ENCODE measurements around the gene EML1. TPM values are rescaled to one million over a fixed set of nuclear protein-coding genes. Genes with fewer than 3 reads are reported as not detected.

Gene EML1
- total RNA-seq, 3 donors from 2014 or later (not counting 1 experiment from before 2014, with no cell fraction given) = not detected

GRCh38 chr14:99781091-99781490 is 12.1 kb upstream of the EML1 start:
- H3K36me3 Mint-ChIP-seq = no peaks in the 10 kb centered on the region
- H3K27ac ChIP-seq (ENCODE audit: low read length) = no peak overlapping the region
- ATAC-seq = no peak
- no peaks in the 10 kb centered on the region for H3K9me3 ChIP-seq (ENCODE audit: control insufficient read depth, insufficient read depth, low read length)
- H3K4me3 Mint-ChIP-seq = no peak overlapping the region
- intact Hi-C loops (cut with micrococcal nuclease) = no loop called here
- TF ChIP-seq, protein P1, sequence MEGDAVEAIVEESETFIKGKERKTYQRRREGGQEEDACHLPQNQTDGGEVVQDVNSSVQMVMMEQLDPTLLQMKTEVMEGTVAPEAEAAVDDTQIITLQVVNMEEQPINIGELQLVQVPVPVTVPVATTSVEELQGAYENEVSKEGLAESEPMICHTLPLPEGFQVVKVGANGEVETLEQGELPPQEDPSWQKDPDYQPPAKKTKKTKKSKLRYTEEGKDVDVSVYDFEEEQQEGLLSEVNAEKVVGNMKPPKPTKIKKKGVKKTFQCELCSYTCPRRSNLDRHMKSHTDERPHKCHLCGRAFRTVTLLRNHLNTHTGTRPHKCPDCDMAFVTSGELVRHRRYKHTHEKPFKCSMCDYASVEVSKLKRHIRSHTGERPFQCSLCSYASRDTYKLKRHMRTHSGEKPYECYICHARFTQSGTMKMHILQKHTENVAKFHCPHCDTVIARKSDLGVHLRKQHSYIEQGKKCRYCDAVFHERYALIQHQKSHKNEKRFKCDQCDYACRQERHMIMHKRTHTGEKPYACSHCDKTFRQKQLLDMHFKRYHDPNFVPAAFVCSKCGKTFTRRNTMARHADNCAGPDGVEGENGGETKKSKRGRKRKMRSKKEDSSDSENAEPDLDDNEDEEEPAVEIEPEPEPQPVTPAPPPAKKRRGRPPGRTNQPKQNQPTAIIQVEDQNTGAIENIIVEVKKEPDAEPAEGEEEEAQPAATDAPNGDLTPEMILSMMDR (IDR thresholded peaks at IDR 0.05) = no peak
- H3K27ac Mint-ChIP-seq = no peak overlapping the region
- H3K4me1 ChIP-seq (ENCODE audit: control insufficient read depth, insufficient read depth, low read length) = no peaks in the 10 kb centered on the region
- H3K4me1 Mint-ChIP-seq = no peaks in the 10 kb centered on the region
- WGBS (ENCODE audit: insufficient coverage) = 75% methylated on average over 6 of the region's 6 CpGs
- no peak overlapping the region for H3K4me3 ChIP-seq (ENCODE audit: low read length)
- DNase-seq = no peak
- no peaks in the 10 kb centered on the region for H3K36me3 ChIP-seq (ENCODE audit: control insufficient read depth, insufficient read depth, low read length)
- no peaks in the 10 kb centered on the region for H3K9me3 Mint-ChIP-seq
- H3K27me3 ChIP-seq (ENCODE audit: control insufficient read depth, insufficient read depth, low read length) = no peaks in the 10 kb centered on the region
- peaks cover 25 to 69% of the 10 kb centered on the region in 2 donors for H3K27me3 Mint-ChIP-seq (ENCODE audit: low read depth in 2 of 2)

- no peaks in the 10 kb centered on the region for H3K4me1 Mint-ChIP-seq
- ATAC-seq (no peak), DNase-seq (no peak)
- Histone ChIP-seq H3K4me3 (ENCODE audit: low read length) (no peak overlapping the region), H3K36me3 (ENCODE audit: control insufficient read depth, insufficient read depth, low read length) (no peaks in the 10 kb centered on the region), H3K9me3 (ENCODE audit: control insufficient read depth, insufficient read depth, low read length) (no peaks in the 10 kb centered on the region), H3K4me1 (ENCODE audit: control insufficient read depth, insufficient read depth, low read length) (no peaks in the 10 kb centered on the region), H3K27ac (ENCODE audit: low read length) (no peak overlapping the region), H3K27me3 (ENCODE audit: control insufficient read depth, insufficient read depth, low read length) (no peaks in the 10 kb centered on the region)
- WGBS (ENCODE audit: insufficient coverage) = 88% methylated on average over 14 of the region's 14 CpGs
- intact Hi-C loops (cut with micrococcal nuclease) = no loop called here
- H3K27me3 Mint-ChIP-seq (ENCODE audit: low read depth in 2 of 2) = peaks cover 28 to 70% of the 10 kb centered on the region in 2 donors
- H3K9me3 Mint-ChIP-seq = no peaks in the 10 kb centered on the region
- no peaks in the 10 kb centered on the region for H3K36me3 Mint-ChIP-seq
- H3K27ac Mint-ChIP-seq = no peak overlapping the region
- TF ChIP-seq, protein P1 (IDR thresholded peaks at IDR 0.05) = no peak
- no peak overlapping the region for H3K4me3 Mint-ChIP-seq
These were observed 11.2 kb upstream of the EML1 start for GRCh38 chr14:99781853-99782610.

DNA sequence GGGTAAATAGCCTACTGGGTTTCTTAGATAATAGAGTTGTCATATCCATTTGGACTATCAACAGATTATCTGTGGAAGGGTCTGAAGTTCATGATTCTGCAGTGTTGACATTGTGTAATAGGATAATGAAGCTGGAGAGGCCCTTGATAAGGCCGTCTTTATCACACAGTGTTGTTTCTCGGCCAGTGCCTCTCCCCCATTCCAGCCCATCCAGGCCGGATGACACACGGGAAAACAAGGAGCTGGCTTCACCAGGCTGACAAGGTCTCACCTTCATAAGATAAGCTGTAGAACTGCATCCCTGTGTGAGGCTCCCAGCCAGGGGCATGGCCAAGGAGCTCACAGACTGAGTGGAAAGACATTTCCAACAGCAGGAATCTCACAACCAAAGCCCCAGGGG is 8.7 kb upstream of the EML1 start:
- H3K27ac Mint-ChIP-seq = no peak overlapping the region
- Histone ChIP-seq H3K27ac (ENCODE audit: low read length) (no peak overlapping the region), H3K4me1 (ENCODE audit: control insufficient read depth, insufficient read depth, low read length) (no peaks in the 10 kb centered on the region), H3K4me3 (ENCODE audit: low read length) (no peak overlapping the region), H3K36me3 (ENCODE audit: control insufficient read depth, insufficient read depth, low read length) (no peaks in the 10 kb centered on the region), H3K9me3 (ENCODE audit: control insufficient read depth, insufficient read depth, low read length) (no peaks in the 10 kb centered on the region), H3K27me3 (ENCODE audit: control insufficient read depth, insufficient read depth, low read length) (no peaks in the 10 kb centered on the region)
- intact Hi-C loops (cut with micrococcal nuclease) = no loop called here
- H3K27me3 Mint-ChIP-seq (ENCODE audit: low read depth in 2 of 2) = peaks cover 18 to 50% of the 10 kb centered on the region in 2 donors
- DNase-seq (no peak), ATAC-seq (no peak)
- TF ChIP-seq, protein P1 (IDR thresholded peaks at IDR 0.05) = no peak
- H3K4me1 Mint-ChIP-seq = no peaks in the 10 kb centered on the region
- H3K36me3 Mint-ChIP-seq = no peaks in the 10 kb centered on the region
- 95% methylated on average over 4 of the region's 4 CpGs for WGBS (ENCODE audit: insufficient coverage)
- H3K9me3 Mint-ChIP-seq = no peaks in the 10 kb centered on the region
- H3K4me3 Mint-ChIP-seq = no peak overlapping the region

GRCh38 chr14:99785426-99785825 is 7.8 kb upstream of the EML1 start:
- DNase-seq = no peak
- Histone ChIP-seq H3K4me1 (ENCODE audit: control insufficient read depth, insufficient read depth, low read length) (no peaks in the 10 kb centered on the region), H3K9me3 (ENCODE audit: control insufficient read depth, insufficient read depth, low read length) (no peaks in the 10 kb centered on the region), H3K27ac (ENCODE audit: low read length) (no peak overlapping the region), H3K36me3 (ENCODE audit: control insufficient read depth, insufficient read depth, low read length) (no peaks in the 10 kb centered on the region), H3K27me3 (ENCODE audit: control insufficient read depth, insufficient read depth, low read length) (no peaks in the 10 kb centered on the region), H3K4me3 (ENCODE audit: low read length) (no peak overlapping the region)
- Mint-ChIP-seq H3K27ac (no peak overlapping the region), H3K4me1 (no peaks in the 10 kb centered on the region), H3K4me3 (no peak overlapping the region), H3K9me3 (no peaks in the 10 kb centered on the region), H3K27me3 (ENCODE audit: low read depth in 2 of 2) (peaks cover 14 to 43% of the 10 kb centered on the region in 2 donors), H3K36me3 (no peaks in the 10 kb centered on the region)
- 86% methylated on average over 9 of the region's 9 CpGs for WGBS (ENCODE audit: insufficient coverage)
- TF ChIP-seq, protein P1 (IDR thresholded peaks at IDR 0.05) = no peak
- intact Hi-C loops (cut with micrococcal nuclease) = no loop called here
- ATAC-seq = no peak

All from natural killer cell (primary cell).